HG03342 (cell line): ENCODE measurements around the gene TNFRSF12A.

Experiments used
- ATAC-seq: cut with Tn5 transposase; IDR thresholded peaks from one replicate; pipeline ENCODE4 v1.9.1; 2021; ENCODE audit warnings: mild to moderate bottlenecking, moderate library complexity; ENCODE audit not compliant: unreplicated experiment

TNFRSF12A gene

GRCh38 chr16:3025032-3026002, 5.1 kb downstream of the TNFRSF12A start:
- no peak for ATAC-seq

- no peak for ATAC-seq
These were observed 5.8 kb downstream of the TNFRSF12A start for GRCh38 chr16:3026003-3026378.

GRCh38 chr16:3026609-3027488, 6.7 kb downstream of the TNFRSF12A start:
- no peak for ATAC-seq

- ATAC-seq = no peak
These were observed 7.3 kb downstream of the TNFRSF12A start for GRCh38 chr16:3027489-3027795.

GRCh38 chr16:3027983-3028715, 8.0 kb downstream of the TNFRSF12A start:
- no peak for ATAC-seq

- ATAC-seq = no peak
These were observed 8.7 kb downstream of the TNFRSF12A start for GRCh38 chr16:3028716-3029319.

- no peak for ATAC-seq
These were observed 9.5 kb downstream of the TNFRSF12A start for GRCh38 chr16:3029491-3030221.

- ATAC-seq = no peak
These were observed 10.3 kb downstream of the TNFRSF12A start for GRCh38 chr16:3030222-3031212.

GRCh38 chr16:3032624-3033023, 12.5 kb downstream of the TNFRSF12A start:
- ATAC-seq = no peak

- no peak for ATAC-seq
These were observed 15.3 kb downstream of the TNFRSF12A start for GRCh38 chr16:3035289-3035971.

- no peak for ATAC-seq
These were observed 16.0 kb downstream of the TNFRSF12A start for GRCh38 chr16:3035972-3036725.

GRCh38 chr16:3036726-3037315, 16.7 kb downstream of the TNFRSF12A start, which contains the start of gene BICDL2:
TSS of gene BICDL2 (minus strand) at chr16:3036944. CDS start at chr16:3035496, 1,448 bp downstream.
- no peak for ATAC-seq

GRCh38 chr16:3038256-3038655, 18.1 kb downstream of the TNFRSF12A start:
- no peak for ATAC-seq

- no peak for ATAC-seq
These were observed 18.7 kb downstream of the TNFRSF12A start for GRCh38 chr16:3038896-3039295.

- no peak for ATAC-seq
These were observed 22.2 kb downstream of the TNFRSF12A start for GRCh38 chr16:3042376-3042775.

GRCh38 chr16:3044708-3045107, 24.5 kb downstream of the TNFRSF12A start:
- ATAC-seq = no peak
